Left ventricle myocardium inferior (tissue), 1 donor: ENCODE data around the gene DOK3. TPM values are rescaled to one million over a fixed set of nuclear protein-coding genes. Genes with fewer than 3 reads are reported as not detected.

Experiments
- DNase-seq: peaks from one replicate; pipeline ENCODE4 v3.0.0-alpha.2; 2020
- H3K27ac ChIP-seq: fragments of 200-600 bp; replicated peaks from 2 replicates; pipeline ENCODE4 v1.8.0; 2021
- H3K27me3 ChIP-seq: fragments of 200-600 bp; 2 replicates; pipeline ENCODE4 v1.8.0; 2021; ENCODE audit warnings: low read depth
- H3K36me3 ChIP-seq: fragments of 200-600 bp; 2 replicates; pipeline ENCODE4 v1.8.0; 2021
- H3K4me1 ChIP-seq: fragments of 200-600 bp; 2 replicates; pipeline ENCODE4 v1.8.0; 2021
- H3K4me3 ChIP-seq: fragments of 200-600 bp; 2 replicates; pipeline ENCODE4 v1.8.0; 2021; ENCODE audit warnings: mild to moderate bottlenecking, moderate library complexity
- H3K9me3 ChIP-seq: fragments of 200-600 bp; replicated peaks from 2 replicates; pipeline ENCODE4 v1.8.0; 2021
- intact Hi-C: fragments of 100-400 bp; cut with micrococcal nuclease; formaldehyde crosslinking; loops from one replicate; pipeline ENCODE4 v1.11.0; 2022
- total RNA-seq: library from RNA; stranded (reverse); fragmentation: NEBNext Ultra II Directional; extraction: Animal tissue kit (Norgen Biotek cat#: 25700); gene quantifications from one replicate; pipeline ENCODE4 v1.2.1, GENCODE V29; 2021
- TF ChIP-seq, protein P1 (sequence below): fragments of 200-600 bp; IDR thresholded peaks from 2 replicates; pipeline ENCODE4 v1.8.0; 2021; ENCODE audit warnings: antibody characterized with exemption, mild to moderate bottlenecking, borderline replicate concordance
- donor health status: DM: no; HTN: yes; CAD: no; lungs with severe emphysema.

DOK3 gene
- total RNA-seq, 1 donor from 2014 or later = 3.3 TPM

- peaks cover 9% of the 10 kb centered on the region for H3K36me3 ChIP-seq
- peaks cover 90% of the 10 kb centered on the region for H3K27me3 ChIP-seq
- intact Hi-C loops = no loop called here
- DNase-seq = peak; percentile 73
- H3K9me3 ChIP-seq = no peaks in the 10 kb centered on the region
- peak overlapping the region; percentile 79 for H3K4me3 ChIP-seq
- peaks cover 69% of the 10 kb centered on the region for H3K4me1 ChIP-seq
- H3K27ac ChIP-seq = peak overlapping the region; percentile 92
- TF ChIP-seq, protein P1, sequence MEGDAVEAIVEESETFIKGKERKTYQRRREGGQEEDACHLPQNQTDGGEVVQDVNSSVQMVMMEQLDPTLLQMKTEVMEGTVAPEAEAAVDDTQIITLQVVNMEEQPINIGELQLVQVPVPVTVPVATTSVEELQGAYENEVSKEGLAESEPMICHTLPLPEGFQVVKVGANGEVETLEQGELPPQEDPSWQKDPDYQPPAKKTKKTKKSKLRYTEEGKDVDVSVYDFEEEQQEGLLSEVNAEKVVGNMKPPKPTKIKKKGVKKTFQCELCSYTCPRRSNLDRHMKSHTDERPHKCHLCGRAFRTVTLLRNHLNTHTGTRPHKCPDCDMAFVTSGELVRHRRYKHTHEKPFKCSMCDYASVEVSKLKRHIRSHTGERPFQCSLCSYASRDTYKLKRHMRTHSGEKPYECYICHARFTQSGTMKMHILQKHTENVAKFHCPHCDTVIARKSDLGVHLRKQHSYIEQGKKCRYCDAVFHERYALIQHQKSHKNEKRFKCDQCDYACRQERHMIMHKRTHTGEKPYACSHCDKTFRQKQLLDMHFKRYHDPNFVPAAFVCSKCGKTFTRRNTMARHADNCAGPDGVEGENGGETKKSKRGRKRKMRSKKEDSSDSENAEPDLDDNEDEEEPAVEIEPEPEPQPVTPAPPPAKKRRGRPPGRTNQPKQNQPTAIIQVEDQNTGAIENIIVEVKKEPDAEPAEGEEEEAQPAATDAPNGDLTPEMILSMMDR = no peak
These were observed 37.8 kb downstream of the DOK3 start for GRCh38 chr5:177471610-177472356.

- H3K4me1 ChIP-seq = peaks cover 64% of the 10 kb centered on the region
- H3K27me3 ChIP-seq = peaks cover 90% of the 10 kb centered on the region
- intact Hi-C loops = no loop called here
- peak overlapping the region; percentile 79 for H3K4me3 ChIP-seq
- TF ChIP-seq, protein P1 = no peak
- H3K27ac ChIP-seq = peak overlapping the region; percentile 92
- DNase-seq = no peak
- no peaks in the 10 kb centered on the region for H3K9me3 ChIP-seq
- H3K36me3 ChIP-seq = peaks cover 18% of the 10 kb centered on the region
These were observed 38.7 kb downstream of the DOK3 start for GRCh38 chr5:177470759-177471536.

DNA sequence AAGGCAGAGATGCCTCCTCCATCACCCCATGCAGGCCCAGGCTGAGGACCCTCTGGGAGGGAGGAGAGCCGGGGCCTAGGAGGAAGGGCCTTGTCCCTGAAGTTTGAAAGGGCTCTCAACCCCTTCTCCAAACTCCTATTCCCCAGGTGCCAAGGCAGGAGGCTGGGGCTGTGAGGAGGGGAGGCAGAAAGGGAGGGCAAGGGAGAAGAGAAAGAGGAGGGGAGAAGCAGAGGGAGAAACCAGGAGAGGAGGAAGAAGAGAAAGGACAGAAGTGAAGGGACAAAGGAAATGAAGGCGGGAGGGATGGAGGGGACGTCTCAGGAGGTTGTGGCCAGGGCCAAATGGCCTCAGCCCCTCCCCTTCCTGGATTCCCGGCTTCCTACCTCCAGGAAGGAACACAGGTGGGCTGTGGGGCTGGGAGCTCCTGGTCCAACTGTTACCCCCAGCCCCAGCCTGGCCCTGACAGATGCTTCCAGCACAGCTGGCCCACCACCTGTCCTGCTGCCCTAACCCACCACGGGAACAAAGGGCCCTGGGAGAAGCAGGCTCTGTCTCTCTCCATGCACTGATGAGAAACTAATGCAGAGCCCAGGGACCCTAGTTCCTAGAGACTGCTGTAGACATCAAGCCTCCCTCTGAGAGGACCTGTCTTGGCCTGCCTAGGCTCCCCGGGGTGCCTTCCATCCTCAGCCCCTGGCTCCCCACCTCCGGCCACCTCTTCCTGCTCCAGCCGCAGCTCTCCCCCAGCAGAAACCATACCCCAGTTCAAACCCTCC, 39.7 kb downstream of the DOK3 start:
- DNase-seq = no peak
- H3K36me3 ChIP-seq = peaks cover 28% of the 10 kb centered on the region
- intact Hi-C loops = no loop called here
- H3K4me3 ChIP-seq = peak overlapping the region; percentile 79
- H3K4me1 ChIP-seq = peaks cover 62% of the 10 kb centered on the region
- TF ChIP-seq, protein P1 = no peak
- H3K27ac ChIP-seq = peak overlapping the region; percentile 92
- peaks cover 84% of the 10 kb centered on the region for H3K27me3 ChIP-seq
- peaks cover 4% of the 10 kb centered on the region for H3K9me3 ChIP-seq

- Histone ChIP-seq H3K27ac (peak overlapping the region; percentile 92), H3K4me1 (peaks cover 54% of the 10 kb centered on the region), H3K4me3 (peak overlapping the region; percentile 79), H3K27me3 (peaks cover 84% of the 10 kb centered on the region), H3K9me3 (peaks cover 7% of the 10 kb centered on the region), H3K36me3 (peaks cover 30% of the 10 kb centered on the region)
- TF ChIP-seq, protein P1 = no peak
- intact Hi-C loops = no loop called here
- DNase-seq = peak; percentile 63
These were observed 40.7 kb downstream of the DOK3 start for GRCh38 chr5:177468685-177469628.
